Dendritic cell treated with granulocyte-macrophage colony-stimulating factor and Interleukin-4, amounts not matched to agents 40 ng/mL and 50 ng/mL, for 4 days (primary cell): ENCODE data around the gene MAP3K14.
A peak's percentile ranks its signal among the peaks of the same experiment; 100 is the strongest.
"Not testable (repeated sequence)": the region's sequence is repeated elsewhere in the genome, so short reads cannot be mapped to it uniquely, and the experiment has no call there.

Source experiments
- H3K27ac Mint-ChIP-seq: one replicate; pipeline ENCODE4 v1.8.0; 2022; ENCODE audit warnings: mild to moderate bottlenecking, mixed read lengths
- H3K27me3 Mint-ChIP-seq: one replicate; pipeline ENCODE4 v1.8.0; 2022; ENCODE audit warnings: mild to moderate bottlenecking, mixed read lengths
- H3K36me3 Mint-ChIP-seq: one replicate; pipeline ENCODE4 v1.8.0; 2022; ENCODE audit warnings: low read depth, mixed read lengths
- H3K4me1 Mint-ChIP-seq: one replicate; pipeline ENCODE4 v1.8.0; 2022; ENCODE audit warnings: low read depth, mixed read lengths
- H3K4me3 Mint-ChIP-seq: one replicate; pipeline ENCODE4 v1.8.0; 2022; ENCODE audit warnings: mild to moderate bottlenecking, moderate library complexity, mixed read lengths
- H3K9me3 Mint-ChIP-seq: one replicate; pipeline ENCODE4 v1.8.0; 2022; ENCODE audit warnings: mixed read lengths
- intact Hi-C: fragments of 100-400 bp; cut with micrococcal nuclease; formaldehyde crosslinking; loops from one replicate; pipeline ENCODE4 v1.15.0; 2022

Gene MAP3K14

DNA sequence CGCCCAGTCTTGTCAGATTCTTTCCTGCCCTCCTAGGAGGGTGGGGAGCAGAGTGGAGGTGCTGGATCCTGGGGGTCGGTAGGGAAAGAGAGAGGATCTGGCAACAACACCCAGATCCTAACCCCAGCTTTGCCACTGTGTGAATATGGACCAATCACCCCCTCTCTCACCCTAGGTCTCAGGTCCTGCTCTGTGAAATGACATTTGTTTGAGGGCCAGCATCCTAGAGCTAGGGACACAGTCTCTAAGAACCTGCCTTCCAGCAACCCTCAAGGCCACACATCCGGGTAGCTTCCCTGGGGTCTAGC, 28.4 kb upstream of the MAP3K14 start:
- H3K27ac Mint-ChIP-seq, result peak overlapping the region; percentile 86
- intact Hi-C loops, result loop anchor here (5.0 kb wide), 1 partner anchor 37 kb away; no protein-coding TSS in a partner anchor
- peaks cover 51% of the 10 kb centered on the region for H3K4me1 Mint-ChIP-seq
- H3K4me3 Mint-ChIP-seq, result no peak overlapping the region
- H3K9me3 Mint-ChIP-seq, result no peaks in the 10 kb centered on the region
- H3K27me3 Mint-ChIP-seq, result peaks cover 6% of the 10 kb centered on the region
- H3K36me3 Mint-ChIP-seq, result no peaks in the 10 kb centered on the region

DNA sequence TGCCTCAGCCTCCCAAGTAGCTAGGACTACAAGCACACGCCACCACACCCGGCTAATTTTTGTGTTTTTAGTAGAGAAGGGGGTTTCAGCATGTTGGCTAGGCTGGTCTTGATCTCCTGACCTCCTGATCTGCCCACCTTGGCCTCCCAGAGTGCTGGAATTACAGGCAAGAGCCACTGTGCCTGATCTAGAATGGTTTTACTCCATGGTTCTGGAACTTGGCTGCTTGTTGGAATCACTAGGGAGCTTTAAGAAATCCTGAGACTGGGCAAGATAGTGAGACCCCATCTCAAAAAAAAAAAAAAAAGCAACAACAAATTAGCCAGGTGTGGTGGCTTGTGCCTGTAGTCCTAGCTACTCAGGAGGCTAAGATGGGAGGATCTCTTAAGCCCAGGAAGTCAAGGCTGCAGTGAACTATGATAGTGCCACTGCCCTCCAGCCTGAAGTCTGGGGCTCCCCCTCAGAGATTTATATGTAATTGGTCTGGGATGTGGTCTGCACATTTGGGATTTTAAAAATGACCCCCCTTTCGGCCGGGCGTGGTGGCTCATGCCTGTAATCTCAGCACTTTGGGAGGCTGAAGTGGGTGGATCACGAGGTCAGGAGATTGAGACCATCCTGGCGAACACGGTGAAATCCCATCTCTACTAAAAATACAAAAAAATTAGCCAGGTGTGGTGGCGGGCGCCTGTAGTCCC, 27.3 kb upstream of the MAP3K14 start:
- H3K9me3 Mint-ChIP-seq, H3K27me3 Mint-ChIP-seq, intact Hi-C loops, H3K4me3 Mint-ChIP-seq, H3K36me3 Mint-ChIP-seq, H3K27ac Mint-ChIP-seq: not testable (repeated sequence)
- peaks cover 61% of the 10 kb centered on the region for H3K4me1 Mint-ChIP-seq

DNA sequence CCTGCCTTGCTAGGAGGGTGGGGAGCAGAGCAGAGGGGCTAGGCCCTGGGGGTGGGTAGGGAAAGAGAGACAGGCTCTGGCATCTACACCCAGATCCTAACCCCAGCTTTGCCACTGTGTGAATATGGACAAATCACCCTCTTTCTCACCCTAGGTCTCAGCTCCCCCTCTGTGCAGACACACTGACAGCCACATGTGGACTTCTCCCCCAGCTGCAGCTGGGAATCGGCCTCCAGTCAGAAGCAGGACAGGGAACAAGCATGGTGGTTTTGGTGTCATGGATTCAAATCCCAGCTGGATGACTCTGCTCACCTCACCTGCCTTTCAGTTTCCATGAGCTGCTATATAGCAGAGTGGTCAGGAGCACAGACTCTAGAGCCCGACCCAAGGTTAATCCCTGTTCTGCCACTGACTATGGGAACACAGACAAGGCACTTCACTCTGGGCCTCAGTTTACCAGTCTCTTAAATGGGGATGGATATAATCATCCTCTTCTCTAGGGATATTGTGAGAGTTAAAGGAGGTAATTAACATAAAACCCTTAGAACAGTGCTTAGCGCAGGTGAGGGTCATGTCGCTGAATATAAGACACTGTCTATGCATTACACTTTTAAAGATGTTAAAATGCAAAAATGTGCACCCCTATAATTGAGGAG, 26.2 kb upstream of the MAP3K14 start:
- no peaks in the 10 kb centered on the region for H3K9me3 Mint-ChIP-seq
- no peak overlapping the region for H3K4me3 Mint-ChIP-seq

DNA sequence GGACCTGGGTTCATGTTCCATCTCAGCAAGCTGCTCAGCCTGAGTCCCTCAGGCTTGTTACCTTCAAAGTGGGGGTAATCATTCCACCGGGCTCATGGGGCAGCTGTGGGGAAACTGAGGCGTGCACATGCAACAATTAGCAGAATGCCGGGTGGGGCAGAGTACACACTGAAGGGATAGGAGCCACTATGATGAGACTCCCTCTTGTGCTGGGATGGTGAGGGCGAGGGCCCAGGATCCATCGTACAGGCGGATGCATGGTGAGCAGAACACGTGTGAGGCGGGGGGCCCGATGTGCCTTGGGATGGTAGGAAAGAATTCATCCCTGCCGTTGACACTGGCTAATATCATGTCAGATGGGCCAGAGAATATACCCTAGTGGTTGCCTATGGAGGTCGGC, 25.5 kb upstream of the MAP3K14 start:
- Mint-ChIP-seq H3K9me3 (no peaks in the 10 kb centered on the region), H3K4me3 (no peak overlapping the region), H3K27me3 (peaks cover 9% of the 10 kb centered on the region), H3K4me1 (peaks cover 63% of the 10 kb centered on the region), H3K27ac (peak overlapping the region; percentile 31), H3K36me3 (no peaks in the 10 kb centered on the region)
- intact Hi-C loops, result no loop called here

More for the DNA sequence above, 26.2 kb upstream of the MAP3K14 start:
- H3K27ac Mint-ChIP-seq, result no peak overlapping the region
- intact Hi-C loops, result no loop called here
- H3K4me1 Mint-ChIP-seq, result peaks cover 63% of the 10 kb centered on the region
- H3K27me3 Mint-ChIP-seq, result peaks cover 9% of the 10 kb centered on the region
- no peaks in the 10 kb centered on the region for H3K36me3 Mint-ChIP-seq

DNA sequence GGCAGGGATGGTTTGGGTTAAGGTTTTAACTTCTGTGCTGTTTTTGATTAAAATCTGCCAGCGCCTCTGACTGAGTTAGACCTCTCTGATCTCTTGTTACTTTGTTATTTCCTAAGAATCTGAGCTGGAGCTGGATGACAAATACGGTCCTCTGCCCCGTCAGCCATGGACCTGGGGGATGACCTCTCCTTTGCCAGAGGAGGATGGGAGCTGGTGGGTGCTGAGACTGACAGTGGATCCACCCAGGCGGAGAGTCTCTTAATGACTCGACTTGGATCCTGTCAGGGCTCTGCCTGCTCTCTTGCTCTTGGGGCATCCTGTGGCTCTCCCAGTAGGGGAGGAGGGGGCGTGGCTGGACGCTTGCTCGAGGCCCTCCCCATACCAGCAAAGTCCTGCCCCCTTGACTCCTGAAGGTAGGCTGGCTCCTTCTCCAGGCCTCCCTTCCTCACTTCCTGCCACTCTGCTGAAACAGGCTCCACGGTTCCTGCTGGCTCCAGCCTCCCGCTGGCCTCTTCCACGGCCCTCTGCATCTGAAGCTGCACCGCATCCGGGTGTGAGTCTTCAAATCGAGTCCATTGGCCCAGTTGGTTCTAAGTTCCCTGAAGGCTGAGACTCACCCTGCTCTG, 24.8 kb upstream of the MAP3K14 start:
- H3K4me1 Mint-ChIP-seq, result peaks cover 60% of the 10 kb centered on the region
- no peak overlapping the region for H3K4me3 Mint-ChIP-seq
- intact Hi-C loops, result no loop called here
- H3K9me3 Mint-ChIP-seq, result no peaks in the 10 kb centered on the region
- peaks cover 9% of the 10 kb centered on the region for H3K27me3 Mint-ChIP-seq
- H3K27ac Mint-ChIP-seq, result peak overlapping the region; percentile 35
- no peaks in the 10 kb centered on the region for H3K36me3 Mint-ChIP-seq

DNA sequence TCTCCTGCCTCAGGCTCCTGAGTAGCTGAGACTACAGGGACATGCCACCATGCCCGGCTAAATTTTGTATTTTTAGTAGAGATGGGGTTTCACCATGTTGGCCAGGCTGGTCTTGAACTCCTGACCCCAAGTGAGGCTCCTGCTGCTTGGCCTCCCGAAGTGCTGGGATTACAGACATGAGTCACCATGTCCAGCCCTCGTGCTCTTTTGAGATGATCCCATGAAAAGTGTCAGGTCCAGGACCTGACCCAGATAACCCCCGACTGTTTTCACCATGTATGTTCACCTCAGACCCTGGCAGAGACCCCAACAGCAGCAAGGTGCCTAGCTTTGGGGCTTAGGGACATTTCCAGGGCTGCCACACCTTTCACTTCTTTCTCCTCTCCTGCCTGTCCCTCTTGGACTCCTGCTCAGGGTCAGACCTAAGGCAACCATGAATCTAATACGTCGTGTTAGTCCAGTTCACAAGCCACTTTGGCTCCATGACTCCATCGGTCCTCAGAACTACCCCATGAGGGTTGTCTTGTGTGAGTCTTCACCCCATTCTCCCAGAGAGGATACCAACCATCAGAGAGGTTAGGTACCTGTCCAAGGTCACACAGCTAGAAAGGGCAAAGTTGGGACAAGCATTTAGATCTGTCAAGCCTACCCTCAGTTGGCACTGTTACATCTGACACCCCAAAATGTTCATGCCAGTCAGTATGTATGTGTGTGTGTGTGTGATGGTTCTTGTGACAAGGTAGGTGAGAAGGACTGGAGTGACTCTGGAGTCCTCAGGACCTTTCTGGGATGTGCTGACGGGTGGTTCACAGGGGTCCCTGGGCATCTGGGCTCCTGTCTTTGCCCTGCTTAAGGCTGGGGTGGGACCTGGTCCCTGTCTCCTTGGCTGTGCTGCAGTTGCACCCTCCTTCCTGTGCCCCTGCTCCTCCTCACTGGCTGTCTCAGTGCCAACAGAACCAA, 23.1 kb upstream of the MAP3K14 start:
- peaks cover 9% of the 10 kb centered on the region for H3K27me3 Mint-ChIP-seq
- no peaks in the 10 kb centered on the region for H3K9me3 Mint-ChIP-seq
- H3K27ac Mint-ChIP-seq, result peak overlapping the region; percentile 23
- H3K36me3 Mint-ChIP-seq, result no peaks in the 10 kb centered on the region
- intact Hi-C loops, result no loop called here
- peaks cover 60% of the 10 kb centered on the region for H3K4me1 Mint-ChIP-seq
- no peak overlapping the region for H3K4me3 Mint-ChIP-seq

DNA sequence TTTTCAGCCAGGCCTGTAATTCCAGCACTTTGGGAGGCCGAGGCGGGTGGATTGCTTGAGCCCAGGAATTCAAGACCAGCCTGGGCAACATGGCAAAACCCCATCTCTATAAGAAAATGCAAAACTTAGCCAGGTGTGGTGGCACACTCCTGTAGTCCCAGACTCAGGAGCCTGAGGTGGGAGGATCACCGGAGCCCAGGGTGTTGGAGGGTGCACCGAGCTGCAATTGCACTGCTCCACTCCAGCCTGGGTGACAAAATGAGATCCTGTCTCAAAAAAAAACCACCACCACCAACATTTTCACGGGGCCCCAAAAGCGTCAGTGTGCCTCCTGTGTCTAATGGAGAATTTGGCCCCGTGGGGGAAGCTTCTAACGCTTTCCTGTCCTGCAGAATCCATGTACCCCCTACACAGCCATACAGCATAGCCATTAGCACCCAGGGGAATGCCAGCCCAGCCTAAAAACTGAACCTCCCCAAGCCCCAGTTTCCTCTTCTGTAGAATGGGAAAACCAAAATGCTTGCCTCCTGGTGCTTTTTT, 22.2 kb upstream of the MAP3K14 start:
- no peaks in the 10 kb centered on the region for H3K36me3 Mint-ChIP-seq
- intact Hi-C loops, result no loop called here
- no peak overlapping the region for H3K4me3 Mint-ChIP-seq
- H3K4me1 Mint-ChIP-seq, result peaks cover 63% of the 10 kb centered on the region
- peaks cover 9% of the 10 kb centered on the region for H3K27me3 Mint-ChIP-seq
- no peak overlapping the region for H3K27ac Mint-ChIP-seq
- no peaks in the 10 kb centered on the region for H3K9me3 Mint-ChIP-seq

DNA sequence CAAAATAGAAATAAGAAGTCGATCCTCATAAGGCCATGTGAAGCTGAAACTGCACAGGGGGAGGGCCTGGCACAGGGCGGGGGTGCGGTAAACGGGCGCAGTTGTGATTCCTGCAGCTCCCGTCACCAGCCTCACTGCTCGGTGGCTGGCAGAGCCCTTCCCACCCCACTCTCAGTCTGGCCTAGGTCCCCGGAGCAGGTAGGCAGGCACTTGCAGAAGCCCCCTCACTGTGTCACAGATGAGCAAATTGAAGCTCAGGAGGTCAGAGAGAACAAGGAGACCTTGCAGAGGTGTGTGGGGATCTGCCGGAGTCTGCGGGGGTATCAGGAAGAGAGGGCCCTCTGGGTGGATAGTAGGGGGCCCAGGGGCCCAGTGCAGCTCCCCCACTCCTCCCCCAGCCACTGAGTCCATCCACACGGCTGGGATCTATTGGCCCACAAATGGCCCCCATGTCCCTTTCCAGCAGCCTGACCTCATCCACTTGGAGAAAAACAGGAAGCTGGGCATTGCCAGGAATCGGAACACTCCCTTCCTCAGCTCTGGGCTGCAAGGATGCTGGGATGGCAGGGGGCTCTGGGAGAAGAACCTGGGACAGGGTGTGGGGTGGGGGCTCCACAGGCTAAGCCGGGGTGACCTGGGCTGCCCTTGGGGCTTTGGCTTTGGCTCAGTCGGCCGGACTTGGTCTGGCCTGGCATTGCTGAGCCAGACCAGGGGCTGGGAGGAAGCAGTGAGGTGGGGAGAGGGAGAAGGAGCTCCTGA, 21.4 kb upstream of the MAP3K14 start:
- Mint-ChIP-seq H3K4me1 (peaks cover 72% of the 10 kb centered on the region), H3K9me3 (no peaks in the 10 kb centered on the region), H3K36me3 (no peaks in the 10 kb centered on the region), H3K27me3 (peaks cover 9% of the 10 kb centered on the region), H3K4me3 (no peak overlapping the region), H3K27ac (peak overlapping the region; percentile 69)
- intact Hi-C loops, result no loop called here

DNA sequence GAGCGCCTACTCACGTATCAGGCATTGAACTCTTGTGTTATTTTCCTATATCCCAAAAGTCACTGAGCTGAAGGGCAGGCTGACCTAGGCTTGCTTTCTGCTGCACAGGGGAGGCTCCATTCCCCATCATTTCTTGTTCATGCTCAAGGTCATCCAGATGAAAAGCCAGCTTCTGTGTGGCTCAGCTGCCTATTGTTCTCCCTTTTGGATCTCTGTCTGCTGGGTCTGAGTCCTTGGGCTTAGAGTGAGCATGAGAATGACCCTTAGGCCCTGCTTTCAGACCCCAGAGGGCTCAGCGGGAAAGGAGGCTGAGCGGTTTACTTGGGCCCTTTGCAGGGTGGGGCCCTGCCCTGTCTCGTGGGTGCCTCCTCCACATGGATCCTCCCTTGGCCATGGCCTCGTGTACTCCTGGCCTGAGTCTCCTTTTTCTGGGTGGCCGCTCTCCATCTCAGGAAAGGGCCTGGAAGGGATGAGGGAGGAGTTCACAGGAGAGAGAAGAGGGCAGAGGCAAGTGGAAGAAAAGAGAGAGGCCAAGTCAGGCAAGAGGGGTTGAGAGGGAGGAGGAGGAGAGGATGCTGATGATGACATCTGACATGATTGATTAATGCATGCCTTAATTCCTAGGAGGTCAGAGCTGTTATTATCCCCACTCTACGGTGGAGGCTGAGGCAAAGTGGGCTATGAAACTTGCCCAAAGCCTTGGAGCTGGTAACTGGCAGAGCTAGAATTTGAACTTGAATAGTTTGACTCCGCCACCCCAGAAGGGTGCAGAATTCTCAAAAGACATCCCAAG, 19.8 kb upstream of the MAP3K14 start:
- Mint-ChIP-seq H3K36me3 (no peaks in the 10 kb centered on the region), H3K4me3 (no peak overlapping the region), H3K9me3 (no peaks in the 10 kb centered on the region), H3K4me1 (peaks cover 76% of the 10 kb centered on the region), H3K27ac (peak overlapping the region; percentile 56), H3K27me3 (peaks cover 5% of the 10 kb centered on the region)
- intact Hi-C loops, result no loop called here

DNA sequence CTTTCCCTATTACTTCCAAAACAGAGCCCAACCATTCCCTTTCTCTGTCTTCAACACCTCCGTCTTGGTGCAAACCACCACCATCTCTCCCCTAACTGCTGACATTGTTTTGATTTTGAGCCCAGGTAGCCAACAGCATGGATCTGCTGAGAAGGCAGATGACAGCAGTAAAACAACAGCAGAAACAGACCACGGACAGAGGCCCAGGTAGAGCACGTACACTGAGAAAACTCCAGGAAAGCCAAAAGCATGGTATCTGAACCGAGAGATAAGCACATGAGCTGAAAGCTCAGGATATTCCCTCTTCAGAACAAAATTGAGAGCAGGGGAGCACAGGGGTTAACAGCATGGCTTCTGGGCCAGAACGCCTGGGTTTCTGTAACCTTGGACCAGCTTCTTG, 18.9 kb upstream of the MAP3K14 start:
- peaks cover 76% of the 10 kb centered on the region for H3K4me1 Mint-ChIP-seq
- intact Hi-C loops, result no loop called here
- H3K27ac Mint-ChIP-seq, result peak overlapping the region; percentile 56
- peaks cover 3% of the 10 kb centered on the region for H3K27me3 Mint-ChIP-seq
- no peaks in the 10 kb centered on the region for H3K9me3 Mint-ChIP-seq
- H3K4me3 Mint-ChIP-seq, result no peak overlapping the region
- H3K36me3 Mint-ChIP-seq, result no peaks in the 10 kb centered on the region

DNA sequence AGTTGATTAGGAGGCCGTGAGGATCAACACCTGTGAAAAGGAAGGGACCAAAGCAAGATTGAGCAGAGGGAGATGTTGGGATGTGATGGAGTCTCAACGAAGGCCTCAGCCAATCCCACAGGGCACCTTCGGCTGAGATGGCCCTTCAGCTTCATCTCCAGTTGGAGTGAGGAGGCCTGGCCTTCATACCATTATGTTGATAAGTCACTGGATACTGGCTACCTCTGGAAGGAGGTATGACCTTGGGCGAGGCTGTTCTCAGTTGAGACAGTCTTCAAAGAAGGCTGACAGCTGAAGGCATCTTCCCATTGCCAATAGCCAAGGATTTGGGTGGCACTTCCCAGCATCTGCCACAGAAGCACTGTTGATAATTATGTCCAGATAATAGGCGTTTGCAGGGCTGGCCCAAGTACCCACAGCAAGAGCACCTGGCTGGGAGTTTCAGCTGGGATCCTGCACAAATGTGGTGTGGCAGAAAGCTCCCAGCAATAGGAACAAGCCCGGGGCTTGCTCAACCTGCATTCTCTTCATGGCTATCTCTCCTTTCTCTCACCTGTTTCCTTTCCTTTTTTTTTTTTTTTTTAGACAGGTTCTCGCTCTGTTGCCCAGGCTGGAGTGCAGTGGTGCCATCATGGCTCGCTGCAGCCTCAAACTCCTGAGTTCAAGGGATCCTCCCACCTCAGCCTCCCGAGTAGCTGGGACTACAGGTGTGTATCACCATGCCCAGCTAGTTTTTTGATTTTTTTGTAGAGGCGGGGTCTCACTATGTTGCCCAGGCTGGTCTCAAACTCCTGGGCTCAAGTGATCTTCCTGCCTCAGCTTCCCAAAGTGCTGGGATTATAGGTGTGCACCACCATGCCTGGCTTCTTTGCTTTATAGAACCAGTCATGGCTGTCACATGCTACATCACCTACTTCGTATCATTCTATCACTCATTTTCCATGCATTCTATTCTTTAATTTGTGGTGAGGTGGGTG, 18.2 kb upstream of the MAP3K14 start:
- Mint-ChIP-seq H3K4me3 (no peak overlapping the region), H3K36me3 (no peaks in the 10 kb centered on the region), H3K27ac (peak overlapping the region; percentile 88), H3K4me1 (peaks cover 79% of the 10 kb centered on the region), H3K27me3 (peaks cover 3% of the 10 kb centered on the region), H3K9me3 (no peaks in the 10 kb centered on the region)
- intact Hi-C loops, result loop anchor here (5.0 kb wide), 1 partner anchor 37 kb away; no protein-coding TSS in a partner anchor
